ENCODE measurements around the gene MRPL32.

GRCh38 chr7:42961170-42961569 lies 29.0 kb downstream of the MRPL32 start:
- no peak for TF ChIP-seq EP300 (IDR thresholded peaks at IDR 0.05)
- no peak for TF ChIP-seq POLR2A (IDR thresholded peaks at IDR 0.05)
